IMR-90 (cell line): ENCODE data around the gene HBM. TPM values are rescaled to one million over a fixed set of nuclear protein-coding genes. Genes with fewer than 3 reads are reported as not detected.

ENCODE experiments used
- ATAC-seq: fragments of 200-7000 bp; cut with Tn5 transposase; 2 replicates; pipeline ENCODE4 v1.9.1; 2020; ENCODE audit warnings: low read depth, mild to moderate bottlenecking, moderate library complexity
- BruUV-seq: library from RNA; stranded (reverse); fragments of 400-500 nt; replicated peaks from 2 replicates; lab custom pipeline; 2021; lab: Mats Ljungman, UMichigan
- CTCF ChIA-PET: fragments of 300-600 bp; formaldehyde crosslinking; extraction: SDS; loops from one replicate; lab custom pipeline; 2021; ENCODE audit warnings: antibody characterized with exemption; lab: Yijun Ruan, JAX
- POLR2A ChIA-PET: fragments of 300-600 bp; sonication (Branson Sonifier 250); formaldehyde crosslinking; loops from one replicate; lab custom pipeline; 2022; ENCODE audit warnings: antibody characterized with exemption; ENCODE audit not compliant: unreplicated experiment; lab: Charles Lee
- DNase-seq: peaks from one replicate; pipeline ENCODE4 v3.0.0; 2013
- H2AFZ ChIP-seq: replicated peaks from 2 replicates; pipeline ENCODE3; 2013; ENCODE audit warnings: low read length, mild to moderate bottlenecking; ENCODE audit not compliant: poor library complexity
- H2AK5ac ChIP-seq: 2 replicates; pipeline ENCODE4 v1.6.1; 2013; ENCODE audit warnings: low read depth, low read length, inconsistent platforms
- H2AK9ac ChIP-seq: replicated peaks from 2 replicates; pipeline ENCODE3; 2013; ENCODE audit warnings: mild to moderate bottlenecking, low read depth, low read length, moderate library complexity; ENCODE audit not compliant: poor library complexity
- H2BK120ac ChIP-seq: 2 replicates; pipeline ENCODE4 v1.6.1; 2013; ENCODE audit warnings: low read depth, low read length, inconsistent platforms
- H2BK15ac ChIP-seq: 3 replicates; pipeline ENCODE4 v1.6.1; 2013; ENCODE audit warnings: low read depth, low read length, inconsistent platforms
- H2BK20ac ChIP-seq: 2 replicates; pipeline ENCODE4 v1.6.1; 2013; ENCODE audit warnings: low read depth, mild to moderate bottlenecking, inconsistent platforms, low read length, moderate library complexity
- H2BK5ac ChIP-seq: 2 replicates; pipeline ENCODE4 v1.6.1; 2013; ENCODE audit warnings: mild to moderate bottlenecking, low read depth, low read length, inconsistent platforms; ENCODE audit not compliant: poor library complexity, severe bottlenecking
- H3K14ac ChIP-seq: replicated peaks from 2 replicates; pipeline ENCODE4 v1.6.1; 2013; ENCODE audit warnings: low read depth, low read length, inconsistent platforms
- H3K18ac ChIP-seq: 2 replicates; pipeline ENCODE4 v1.6.1; 2013; ENCODE audit warnings: low read depth, low read length, control low read depth
- H3K23ac ChIP-seq: 2 replicates; pipeline ENCODE4 v1.6.1; 2013; ENCODE audit warnings: low read depth, low read length, inconsistent platforms
- H3K27ac ChIP-seq: 2 replicates; pipeline ENCODE4 v1.5.1; 2013; ENCODE audit warnings: mild to moderate bottlenecking, control low read depth, low read length; ENCODE audit not compliant: insufficient read depth
- H3K27me3 ChIP-seq: 2 replicates; pipeline ENCODE4 v1.6.1; 2013; ENCODE audit warnings: low read length; ENCODE audit not compliant: control insufficient read depth, insufficient read depth
- H3K36me3 ChIP-seq: 2 replicates; pipeline ENCODE4 v1.6.1; 2013; ENCODE audit warnings: low read length, mixed read lengths; ENCODE audit not compliant: control insufficient read depth, insufficient read depth
- H3K4ac ChIP-seq: 2 replicates; pipeline ENCODE4 v1.6.1; 2013; ENCODE audit warnings: low read depth, low read length, inconsistent platforms
- H3K4me1 ChIP-seq: 2 replicates; pipeline ENCODE4 v1.6.1; 2013; ENCODE audit warnings: low read length, mixed read lengths; ENCODE audit not compliant: control insufficient read depth, insufficient read depth
- H3K4me2 ChIP-seq: 2 replicates; pipeline ENCODE4 v1.6.1; 2013; ENCODE audit warnings: low read depth, mild to moderate bottlenecking, control low read depth, low read length, moderate library complexity
- H3K4me3 ChIP-seq: 2 replicates; pipeline ENCODE4 v1.5.1; 2013; ENCODE audit warnings: low read depth, mild to moderate bottlenecking, control low read depth, low read length, moderate library complexity; ENCODE audit not compliant: insufficient read depth
- H3K56ac ChIP-seq: 2 replicates; pipeline ENCODE4 v1.6.1; 2013; ENCODE audit warnings: low read length, inconsistent platforms; ENCODE audit not compliant: insufficient read depth; ENCODE audit errors: extremely low read depth
- H3K79me1 ChIP-seq, 2 experiments: 2 replicates each; pipeline ENCODE4 v1.6.1; 2013; ENCODE audit warnings: low read length in 2 of 2, inconsistent platforms in 1 of 2, low read depth in 1 of 2
- H3K9ac ChIP-seq: 2 replicates; pipeline ENCODE4 v1.6.1; 2013; ENCODE audit warnings: low read depth, low read length, control low read depth
- H3K9me1 ChIP-seq: 2 replicates; pipeline ENCODE4 v1.6.1; 2013; ENCODE audit warnings: low read length, inconsistent platforms; ENCODE audit not compliant: insufficient read depth
- H3K9me3 ChIP-seq: 2 replicates; pipeline ENCODE4 v1.6.1; 2013; ENCODE audit warnings: low read length; ENCODE audit not compliant: control insufficient read depth, insufficient read depth
- H4K20me1 ChIP-seq: 2 replicates; pipeline ENCODE4 v1.6.1; 2013; ENCODE audit warnings: low read length, inconsistent platforms; ENCODE audit not compliant: insufficient read depth
- H4K5ac ChIP-seq: 2 replicates; pipeline ENCODE4 v1.6.1; 2013; ENCODE audit warnings: mild to moderate bottlenecking, low read depth, low read length, control low read depth
- H4K8ac ChIP-seq, 2 experiments: 2 replicates each; pipeline ENCODE4 v1.6.1; 2013; ENCODE audit warnings: low read depth in 2 of 2, low read length in 2 of 2, control low read depth in 1 of 2, inconsistent platforms in 1 of 2
- H4K91ac ChIP-seq: 2 replicates; pipeline ENCODE4 v1.6.1; 2013; ENCODE audit warnings: low read depth, low read length, inconsistent platforms; ENCODE audit not compliant: insufficient read depth
- BHLHE40 ChIP-seq: fragments of 150-350 bp; IDR thresholded peaks from 2 replicates; pipeline ENCODE4 v1.6.1; 2016; ENCODE audit warnings: mild to moderate bottlenecking, low read depth, low read length
- CEBPB ChIP-seq: IDR thresholded peaks from 2 replicates; pipeline ENCODE4 v1.6.1; 2012; ENCODE audit warnings: low read depth, low read length, improper control_type of control experiment
- CHD1 ChIP-seq: IDR thresholded peaks from 2 replicates; pipeline ENCODE4 v1.6.1; 2012; ENCODE audit warnings: low read depth, low read length, improper control_type of control experiment
- CTCF ChIP-seq: conservative IDR thresholded peaks from 2 replicates; pipeline ENCODE4 v1.5.1; 2012; ENCODE audit warnings: mild to moderate bottlenecking, low read depth, low read length, improper control_type of control experiment
- ELK1 ChIP-seq: fragments of 150-350 bp; IDR thresholded peaks from 2 replicates; pipeline ENCODE4 v1.6.1; 2016; ENCODE audit warnings: low read depth, mild to moderate bottlenecking, low read length, moderate library complexity, borderline replicate concordance
- FOS ChIP-seq: fragments of 150-350 bp; IDR thresholded peaks from 2 replicates; pipeline ENCODE4 v1.6.1; 2016; ENCODE audit warnings: low read depth, low read length
- MAFK ChIP-seq: IDR thresholded peaks from 2 replicates; pipeline ENCODE4 v1.6.1; 2012; ENCODE audit warnings: low read depth, low read length, improper control_type of control experiment
- MAZ ChIP-seq: IDR thresholded peaks from 2 replicates; pipeline ENCODE4 v1.6.1; 2012; ENCODE audit warnings: low read depth, mild to moderate bottlenecking, low read length, improper control_type of control experiment, moderate library complexity, borderline replicate concordance
- MXI1 ChIP-seq: IDR thresholded peaks from 2 replicates; pipeline ENCODE4 v1.6.1; 2012; ENCODE audit warnings: low read depth, mild to moderate bottlenecking, low read length, moderate library complexity, borderline replicate concordance
- NFE2L2 ChIP-seq: fragments of 150-350 bp; IDR thresholded peaks from 2 replicates; pipeline ENCODE4 v1.6.1; 2016; ENCODE audit warnings: low read depth, mild to moderate bottlenecking, low read length
- POLR2A ChIP-seq: IDR thresholded peaks from 2 replicates; pipeline ENCODE4 v1.6.1; 2012; ENCODE audit warnings: mild to moderate bottlenecking, low read depth, low read length
- RAD21 ChIP-seq: IDR thresholded peaks from 2 replicates; pipeline ENCODE4 v1.6.1; 2012; ENCODE audit warnings: low read length, improper control_type of control experiment
- RCOR1 ChIP-seq: IDR thresholded peaks from 2 replicates; pipeline ENCODE4 v1.6.1; 2012; ENCODE audit warnings: mild to moderate bottlenecking, low read length, improper control_type of control experiment; ENCODE audit not compliant: insufficient replicate concordance
- RFX5 ChIP-seq: IDR thresholded peaks from 2 replicates; pipeline ENCODE4 v1.8.0; 2012; ENCODE audit warnings: low read depth, mild to moderate bottlenecking, low read length, moderate library complexity
- SMC3 ChIP-seq: fragments of 150-350 bp; IDR thresholded peaks from 2 replicates; pipeline ENCODE4 v1.6.1; 2016; ENCODE audit warnings: low read depth, mild to moderate bottlenecking, antibody characterized with exemption, low read length, moderate library complexity
- USF2 ChIP-seq: fragments of 150-350 bp; IDR thresholded peaks from 2 replicates; pipeline ENCODE4 v1.6.1; 2017; ENCODE audit warnings: mild to moderate bottlenecking, antibody characterized with exemption, low read length, low read depth
- WGBS, 2 experiments: methylation state at CpG; one replicate each; pipeline versions ENCODE4 v1.1.5 to v1.1.7; 2013; ENCODE audit warnings: missing lambda C conversion rate in 2 of 2; ENCODE audit not compliant: insufficient read length in 1 of 2; ENCODE audit errors: extremely low coverage in 2 of 2; 5-methylcytosine and 5-hydroxymethylcytosine counted together
- dilution Hi-C: fragments of 300-500 bp; cut with HindIII; formaldehyde crosslinking; loops from one replicate; pipeline ENCODE4 v1.14.3; 2018; ENCODE audit warnings: low sequenced_read_pairs; ENCODE audit not compliant: unreplicated experiment
- in situ Hi-C: fragments of 300-500 bp; cut with MboI; formaldehyde crosslinking; loops from 3 replicates; pipeline ENCODE4 v1.14.3; 2019; ENCODE audit warnings: low sequenced_read_pairs, inconsistent platforms, mixed read lengths
- intact Hi-C: fragments of 100-400 bp; cut with micrococcal nuclease; formaldehyde crosslinking; loops from 2 replicates; pipeline ENCODE4 v1.10.0; 2022
- polyA plus RNA-seq, 3 experiments: library from polyadenylated mRNA; depleted of rRNA; stranded (reverse); fragments of >200 nt; gene quantifications; 2 replicates each; pipeline ENCODE4 v1.2.3, GENCODE V29; 2012; ENCODE audit warnings: low replicate concordance in 1 of 3
- total RNA-seq: library from RNA; depleted of rRNA; stranded (reverse); fragments of >200 nt; gene quantifications from 2 replicates; pipeline ENCODE4 v1.2.3, GENCODE V29; 2012

The HBM gene
- total and polyA plus RNA-seq, 2 of the 4 experiments (the other 2 are of a cell fraction), result not detected

GRCh38 chr16:194516-194915, 28.7 kb downstream of the HBM start:
- H3K4me1 ChIP-seq, result no peaks in the 10 kb centered on the region
- WGBS, 2 experiments, result no CpG with 5 or more reads among the region's 6 CpGs

More at GRCh38 chr16:194516-194915, 28.7 kb downstream of the HBM start:
- Histone ChIP-seq H3K27ac (no peak overlapping the region), H2AK5ac (no peak overlapping the region), H4K91ac (no peak overlapping the region), H3K4me3 (no peak overlapping the region), H3K36me3 (peaks cover 64% of the 10 kb centered on the region), H2AFZ (peak overlapping the region; percentile 13), H3K9me3 (no peaks in the 10 kb centered on the region), H2BK15ac (no peak overlapping the region), H3K4ac (no peak overlapping the region), H3K9ac (no peak overlapping the region), H4K20me1 (peaks cover 20% of the 10 kb centered on the region), H2BK5ac (no peak overlapping the region), H3K56ac (no peak overlapping the region), H3K79me1 (peaks cover 23 to 51% of the 10 kb centered on the region in 2 experiments), H2BK120ac (no peak overlapping the region), H4K8ac (no peak overlapping the region), H4K5ac (no peak overlapping the region), H3K27me3 (no peaks in the 10 kb centered on the region), H2AK9ac (no peak overlapping the region), H2BK20ac (no peak overlapping the region), H3K4me2 (no peak overlapping the region), H3K18ac (no peak overlapping the region), H3K14ac (no peak overlapping the region), H3K9me1 (peaks cover 4% of the 10 kb centered on the region), H3K23ac (no peak overlapping the region)
- BruUV-seq, result no TSS peak
- DNase-seq (peak; percentile 29), ATAC-seq (no peak)
- in situ Hi-C loops, result no loop called here
- POLR2A ChIA-PET, result no interaction called here
- dilution Hi-C loops, result no loop called here
- CTCF ChIA-PET, result interaction anchor here (1.0 kb wide), 2 partner anchors 13 to 88 kb away, joined by 3 read pairs; no protein-coding TSS in a partner anchor
- intact Hi-C loops, result no loop called here
- TF ChIP-seq BHLHE40, result no peak
- TF ChIP-seq CTCF, result no peak
- no peak for TF ChIP-seq CEBPB
- no peak for TF ChIP-seq MAFK
- TF ChIP-seq SMC3, result no peak
- TF ChIP-seq POLR2A, result no peak
- no peak for TF ChIP-seq RFX5
- no peak for TF ChIP-seq MXI1
- no peak for TF ChIP-seq USF2
- no peak for TF ChIP-seq NFE2L2
- TF ChIP-seq ELK1, result no peak
- no peak for TF ChIP-seq MAZ
- no peak for TF ChIP-seq RAD21
- no peak for TF ChIP-seq FOS
- TF ChIP-seq CHD1, result no peak
- no peak for TF ChIP-seq RCOR1
